Pancreas (tissue), 10 donors: ENCODE results near the gene PRDM5. TPM values are rescaled to one million over a fixed set of nuclear protein-coding genes. Genes with fewer than 3 reads are reported as not detected.
A peak's percentile ranks its signal among the peaks of the same experiment; 100 is the strongest.
"Not testable (repeated sequence)": the region's sequence is repeated elsewhere in the genome, so short reads cannot be mapped to it uniquely, and the experiment has no call there.

ENCODE experiments used
- ATAC-seq, 4 donors: fragments of 200-7000 bp; cut with Tn5 transposase; one replicate each; pipeline versions ENCODE4 v1.8.0 to v1.9.1; 2020; ENCODE audit warnings: mild to moderate bottlenecking in 4 of 4, moderate library complexity in 4 of 4
- DNase-seq, 6 donors: peaks; one replicate each; pipeline ENCODE4 v3.0.0-alpha.2; 2020
- FAIRE-seq: peaks from 2 replicates; lab custom pipeline; 2012; peaks lifted over from hg19 to GRCh38; lab: Jason Lieb, UNC
- H3K27ac ChIP-seq, 4 donors: fragments of 200-600 bp; sonication (generic); 1 replicate in 3 of 4; 2 replicates in 1 of 4; pipeline versions ENCODE4 v1.5.0 to v1.8.0; 2020
- H3K27me3 ChIP-seq, 4 donors: fragments of 200-600 bp; one replicate each; pipeline ENCODE4 v1.8.0; 2021
- H3K36me3 ChIP-seq, 3 donors: fragments of 200-600 bp; sonication (generic) in 1 of 3; one replicate each; pipeline versions ENCODE4 v1.5.0 to v1.8.0; 2020 to 2021
- H3K4me1 ChIP-seq, 3 donors: fragments of 200-600 bp; one replicate each; pipeline ENCODE4 v1.8.0; 2021
- H3K4me3 ChIP-seq, 4 donors: fragments of 200-600 bp; sonication (generic) in 2 of 4; one replicate each; pipeline versions ENCODE4 v1.5.0 to v1.8.0; 2020 to 2021
- H3K9me3 ChIP-seq, 4 donors: fragments of 200-600 bp; one replicate each; pipeline ENCODE4 v1.8.0; 2021
- WGBS, 2 donors: extraction: QIAGEN DNeasy Blood & Tissue Kit; methylation state at CpG; one replicate each; pipeline ENCODE4 v1.1.7; 2013; 5-methylcytosine and 5-hydroxymethylcytosine counted together
- intact Hi-C, 3 donors: fragments of 100-400 bp; cut with DNase I; formaldehyde crosslinking; loops; one replicate each; pipeline versions ENCODE4 v1.11.1 to v1.14.2; 2022
- polyA plus RNA-seq, 2 donors: library from polyadenylated mRNA; stranded (reverse); fragments of 200-250 nt; gene quantifications; one replicate each; pipeline ENCODE4 v1.2.3, GENCODE V29; 2013
- total RNA-seq, 6 donors: library from RNA; stranded (reverse); fragmentation: NEBNext Ultra II Directional in 4 of 6; extraction: Animal tissue kit (Norgen Biotek cat#: 25700) in 4 of 6; gene quantifications; one replicate each; pipeline versions ENCODE4 v1.2.1 to v1.2.4, GENCODE V29; 2021 to 2023
- TF ChIP-seq, protein P1 (sequence below), 4 donors: fragments of 200-600 bp; sonication (generic) in 3 of 4; IDR thresholded peaks; one replicate each; pipeline versions ENCODE4 v1.5.0 to v1.8.0; 2021; ENCODE audit warnings: antibody characterized with exemption in 4 of 4
- donor health status: healthy with polysubstance abuse.
- donor health status: DM: no; HTN: no; CAD: no; lungs with moderate emphysema.
- donor health status: DM: no; HTN: no; CAD: no.
- donor health status: control.
- donor health status: control.
- donor health status: Bipolar disorder and iron deficiency.
- donor health status: DM: yes; HTN: yes; CAD: no.
- donor health status: DM: no; HTN: no; CAD: no.
- donor health status: DM: no; HTN: no; CAD: no.
- donor health status: DM: yes; HTN: yes; CAD: no.

PRDM5 gene
- total and polyA plus RNA-seq, 8 donors = 2.7 to 13.2 (median 9.5) TPM

DNA sequence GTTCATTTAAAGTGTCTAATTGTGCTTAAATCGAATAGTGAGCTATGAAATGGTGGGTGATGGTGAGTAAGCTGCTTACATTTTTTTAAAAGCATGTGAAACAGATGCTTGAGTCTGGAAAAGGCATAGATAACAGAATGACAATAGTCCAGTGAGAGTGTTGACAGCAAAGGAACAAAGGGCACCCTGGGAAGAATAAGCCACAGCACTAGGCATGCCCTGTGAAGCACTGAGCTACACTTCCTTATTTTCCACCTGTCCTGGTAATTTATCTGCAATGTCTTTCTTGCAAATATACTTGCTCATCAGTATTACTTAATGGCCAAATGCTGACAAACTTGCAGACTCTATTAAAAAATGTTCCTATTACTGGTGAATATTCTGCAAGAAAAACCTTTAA is 168.7 kb downstream of the PRDM5 start:
- WGBS, 2 donors = 72 to 77% methylated on average over 1 of the region's 1 CpG
- Histone ChIP-seq H3K36me3 (no peaks in the 10 kb centered on the region), H3K27me3 (no peaks in the 10 kb centered on the region), H3K27ac (no peak overlapping the region), H3K4me1 (no peaks in the 10 kb centered on the region), H3K4me3 (no peak overlapping the region), H3K9me3 (no peaks in the 10 kb centered on the region)
- ATAC-seq = peak in 1 of 4 donors; percentile 54
- TF ChIP-seq, protein P1, sequence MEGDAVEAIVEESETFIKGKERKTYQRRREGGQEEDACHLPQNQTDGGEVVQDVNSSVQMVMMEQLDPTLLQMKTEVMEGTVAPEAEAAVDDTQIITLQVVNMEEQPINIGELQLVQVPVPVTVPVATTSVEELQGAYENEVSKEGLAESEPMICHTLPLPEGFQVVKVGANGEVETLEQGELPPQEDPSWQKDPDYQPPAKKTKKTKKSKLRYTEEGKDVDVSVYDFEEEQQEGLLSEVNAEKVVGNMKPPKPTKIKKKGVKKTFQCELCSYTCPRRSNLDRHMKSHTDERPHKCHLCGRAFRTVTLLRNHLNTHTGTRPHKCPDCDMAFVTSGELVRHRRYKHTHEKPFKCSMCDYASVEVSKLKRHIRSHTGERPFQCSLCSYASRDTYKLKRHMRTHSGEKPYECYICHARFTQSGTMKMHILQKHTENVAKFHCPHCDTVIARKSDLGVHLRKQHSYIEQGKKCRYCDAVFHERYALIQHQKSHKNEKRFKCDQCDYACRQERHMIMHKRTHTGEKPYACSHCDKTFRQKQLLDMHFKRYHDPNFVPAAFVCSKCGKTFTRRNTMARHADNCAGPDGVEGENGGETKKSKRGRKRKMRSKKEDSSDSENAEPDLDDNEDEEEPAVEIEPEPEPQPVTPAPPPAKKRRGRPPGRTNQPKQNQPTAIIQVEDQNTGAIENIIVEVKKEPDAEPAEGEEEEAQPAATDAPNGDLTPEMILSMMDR (IDR thresholded peaks at IDR 0.05) = no peak
- no peak for DNase-seq
- no peak for FAIRE-seq
- intact Hi-C loops = no loop called here

DNA sequence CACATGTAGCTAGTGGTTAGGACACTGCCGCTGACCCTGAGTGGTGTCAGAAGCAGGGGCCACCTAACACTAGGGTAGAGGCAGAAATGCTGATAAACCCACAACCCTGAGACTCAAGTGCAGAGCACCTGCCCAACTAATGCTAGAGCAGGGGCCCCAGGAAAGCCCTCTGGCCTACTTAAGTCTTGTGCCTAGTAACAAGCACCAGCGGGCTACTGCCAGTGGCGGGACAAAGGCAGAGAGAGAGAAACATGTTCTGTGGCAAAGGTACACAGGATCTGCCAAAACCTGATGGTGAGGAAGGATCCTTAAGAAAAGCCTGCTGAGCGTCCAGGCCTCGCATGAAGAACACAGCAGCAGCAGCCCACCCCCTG is 172.4 kb downstream of the PRDM5 start:
- Histone ChIP-seq H3K27ac (no peak overlapping the region), H3K4me3 (no peak overlapping the region), H3K4me1 (no peaks in the 10 kb centered on the region), H3K9me3 (no peaks in the 10 kb centered on the region), H3K36me3 (no peaks in the 10 kb centered on the region), H3K27me3 (no peaks in the 10 kb centered on the region)
- FAIRE-seq (no peak), ATAC-seq (no peak), DNase-seq (no peak)
- TF ChIP-seq, protein P1 (IDR thresholded peaks at IDR 0.05) = no peak
- intact Hi-C loops = no loop called here
- 98% methylated on average over 5 of the region's 5 CpGs for WGBS, 2 donors

DNA sequence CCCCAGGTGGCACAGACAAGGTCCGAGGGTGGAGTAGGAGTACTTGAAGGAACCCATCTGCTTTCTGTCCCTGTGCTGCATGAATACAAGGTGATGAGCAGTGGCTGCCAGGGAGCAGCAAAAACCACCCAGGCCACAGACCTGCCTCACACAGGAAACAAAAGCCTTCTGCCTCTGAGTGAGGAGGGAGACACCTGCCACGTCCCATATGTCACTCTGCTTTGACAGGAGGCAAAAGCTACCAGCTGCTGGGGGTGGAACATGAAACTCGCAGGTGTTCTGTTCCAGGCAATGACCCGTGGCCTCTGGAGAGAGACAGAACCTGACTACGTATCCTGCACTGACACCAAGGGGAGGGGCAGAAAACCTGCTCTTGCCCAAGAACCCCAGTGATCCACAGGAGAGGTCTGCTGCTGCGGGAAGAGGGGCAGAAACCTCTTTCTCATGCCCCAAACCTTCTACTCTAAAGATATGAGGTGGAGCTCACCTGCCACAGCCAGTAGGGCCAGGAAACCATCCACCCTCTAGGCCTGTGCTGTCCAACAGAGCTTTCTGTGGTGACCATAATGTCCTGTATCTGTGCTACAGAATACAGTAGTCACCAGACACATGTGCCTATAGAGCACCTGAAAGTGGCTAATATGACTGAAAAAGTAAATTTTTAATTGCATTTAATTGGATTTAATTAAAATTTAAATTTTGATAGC is 172.9 kb downstream of the PRDM5 start:
- intact Hi-C loops = no loop called here
- no peak overlapping the region for H3K27ac ChIP-seq
- ATAC-seq (no peak), FAIRE-seq (no peak), DNase-seq (peak in 1 of 6 donors; percentile 13)
- WGBS, 2 donors = 89% methylated on average over 6 of the region's 6 CpGs
- no peaks in the 10 kb centered on the region for H3K4me1 ChIP-seq
- no peak overlapping the region for H3K4me3 ChIP-seq
- TF ChIP-seq, protein P1 (IDR thresholded peaks at IDR 0.05) = no peak
- no peaks in the 10 kb centered on the region for H3K27me3 ChIP-seq
- no peaks in the 10 kb centered on the region for H3K9me3 ChIP-seq
- H3K36me3 ChIP-seq = no peaks in the 10 kb centered on the region

DNA sequence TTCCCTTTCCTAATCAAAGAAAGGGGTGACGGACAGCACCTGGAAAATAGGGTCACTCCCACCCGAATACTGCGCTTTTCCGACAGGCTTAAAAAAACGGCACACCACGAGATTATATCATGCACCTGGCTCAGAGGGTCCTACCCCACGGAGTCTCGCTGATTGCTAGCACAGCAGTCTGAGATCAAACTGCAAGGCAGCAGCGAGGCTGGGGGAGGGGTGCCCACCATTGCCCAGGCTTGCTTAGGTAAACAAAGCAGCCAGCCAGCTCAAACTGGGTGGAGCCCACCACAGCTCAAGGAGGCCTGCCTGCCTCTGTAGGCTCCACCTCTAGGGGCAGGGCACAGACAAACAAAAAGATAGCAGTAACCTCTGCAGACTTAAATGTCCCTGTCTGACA is 180.9 kb downstream of the PRDM5 start:
- H3K4me1 ChIP-seq, H3K27me3 ChIP-seq, H3K27ac ChIP-seq, ATAC-seq, H3K36me3 ChIP-seq, intact Hi-C loops, DNase-seq, H3K4me3 ChIP-seq, FAIRE-seq, H3K9me3 ChIP-seq: not testable (repeated sequence)
- WGBS, 2 donors = 89 to 94% methylated on average over 9 of the region's 9 CpGs

DNA sequence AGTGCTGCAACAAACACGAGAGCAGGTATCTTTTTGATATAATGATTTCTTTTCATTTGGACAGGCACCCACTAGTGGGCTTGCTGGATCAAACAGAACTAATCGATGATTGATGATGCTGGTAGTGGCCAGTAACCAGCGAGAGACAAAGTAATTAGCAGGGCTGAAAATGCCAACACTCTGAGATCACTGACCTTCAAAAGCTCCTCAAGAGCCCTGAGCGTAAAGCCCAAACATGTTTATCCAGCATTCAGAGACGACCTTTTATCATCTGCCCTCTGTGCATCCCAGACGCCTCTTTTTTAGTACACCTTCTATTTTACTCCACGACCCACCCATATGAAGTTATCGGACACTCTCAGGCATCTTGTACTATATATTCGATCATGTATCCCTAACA is 186.2 kb downstream of the PRDM5 start:
- DNase-seq (no peak), ATAC-seq (no peak), FAIRE-seq (no peak)
- TF ChIP-seq, protein P1 (IDR thresholded peaks at IDR 0.05) = no peak
- intact Hi-C loops = no loop called here
- Histone ChIP-seq H3K4me1 (no peaks in the 10 kb centered on the region), H3K27me3 (no peaks in the 10 kb centered on the region), H3K27ac (no peak overlapping the region), H3K36me3 (no peaks in the 10 kb centered on the region), H3K9me3 (no peaks in the 10 kb centered on the region), H3K4me3 (no peak overlapping the region)
- WGBS, 2 donors = 89 to 90% methylated on average over 9 of the region's 9 CpGs
